OCI-LY1 (cell line): ENCODE data around the gene OR4D10.
A peak's percentile ranks its signal among the peaks of the same experiment; 100 is the strongest.

ENCODE experiments used
- H2AFZ ChIP-seq: fragments of 200-600 bp; sonication (generic), shearing (Covaris generic); 2 replicates; pipeline ENCODE4 v1.6.0; 2014; ENCODE audit warnings: antibody characterized with exemption, mild to moderate bottlenecking, low read length
- H3F3A ChIP-seq: fragments of 200-600 bp; sonication (generic), shearing (Covaris generic); 2 replicates; pipeline ENCODE4 v1.6.0; 2014; ENCODE audit warnings: mild to moderate bottlenecking, antibody characterized with exemption, low read length, moderate library complexity; ENCODE audit not compliant: insufficient read depth
- H3K27ac ChIP-seq: fragments of 200-600 bp; sonication (generic); 2 replicates; pipeline ENCODE4 v1.5.1; 2014; ENCODE audit warnings: low read length, mixed run types, mild to moderate bottlenecking, low read depth; ENCODE audit not compliant: poor library complexity, severe bottlenecking
- H3K27me3 ChIP-seq: fragments of 200-600 bp; sonication (generic); 2 replicates; pipeline ENCODE4 v1.6.0; 2014; ENCODE audit warnings: antibody characterized with exemption, mild to moderate bottlenecking, low read length, moderate library complexity; ENCODE audit not compliant: insufficient read depth
- H3K36me3 ChIP-seq: fragments of 200-600 bp; sonication (generic); 2 replicates; pipeline ENCODE4 v1.6.1; 2014; ENCODE audit warnings: mild to moderate bottlenecking, antibody characterized with exemption, low read length, moderate library complexity, mixed read lengths; ENCODE audit not compliant: insufficient read depth
- H3K4me1 ChIP-seq: fragments of 200-600 bp; sonication (generic); 2 replicates; pipeline ENCODE4 v1.5.1; 2014; ENCODE audit warnings: mild to moderate bottlenecking, low read length, moderate library complexity; ENCODE audit not compliant: insufficient read depth, severe bottlenecking
- H3K4me2 ChIP-seq: fragments of 200-600 bp; sonication (generic), shearing (Covaris generic); 2 replicates; pipeline ENCODE4 v1.6.1; 2014; ENCODE audit warnings: low read length
- H3K4me3 ChIP-seq: fragments of 200-600 bp; sonication (generic); 2 replicates; pipeline ENCODE4 v1.5.1; 2014; ENCODE audit warnings: low read length, low read depth, mild to moderate bottlenecking, mixed read lengths; ENCODE audit not compliant: poor library complexity, severe bottlenecking
- H3K79me2 ChIP-seq: fragments of 200-600 bp; shearing (Covaris generic); 2 replicates; pipeline ENCODE4 v1.6.1; 2016; ENCODE audit warnings: mixed run types, low read length, mixed read lengths; ENCODE audit not compliant: insufficient read depth
- H3K9ac ChIP-seq: fragments of 200-600 bp; sonication (generic), shearing (Covaris generic); 2 replicates; pipeline ENCODE4 v1.6.1; 2014; ENCODE audit warnings: mild to moderate bottlenecking, low read length, mixed read lengths
- H3K9me2 ChIP-seq: fragments of 200-600 bp; sonication (generic), shearing (Covaris generic); 2 replicates; pipeline ENCODE4 v1.6.1; 2014; ENCODE audit warnings: low read depth, mild to moderate bottlenecking, low read length, mixed read lengths
- H3K9me3 ChIP-seq: fragments of 200-600 bp; shearing (Covaris generic); 2 replicates; pipeline ENCODE4 v1.6.1; 2014; ENCODE audit warnings: low read length, mixed read lengths
- H4K20me1 ChIP-seq: fragments of 200-600 bp; sonication (generic), shearing (Covaris generic); 2 replicates; pipeline ENCODE4 v1.6.0; 2016; ENCODE audit warnings: mild to moderate bottlenecking, low read length; ENCODE audit not compliant: insufficient read depth
- CTCF ChIP-seq: fragments of 200-600 bp; sonication (generic), shearing (Covaris generic); IDR thresholded peaks from 2 replicates; pipeline ENCODE4 v1.5.1; 2017; ENCODE audit warnings: mild to moderate bottlenecking, antibody characterized with exemption, low read length, moderate library complexity, mixed read lengths
- EZH2 ChIP-seq: fragments of 200-600 bp; sonication (generic), shearing (Covaris generic); IDR thresholded peaks from 2 replicates; pipeline ENCODE4 v1.8.0; 2017; ENCODE audit warnings: borderline replicate concordance, mixed run types, mild to moderate bottlenecking, antibody characterized with exemption, low read length, moderate library complexity, mixed read lengths

The OR4D10 gene

GRCh38 chr11:59426361-59427067 lies 46.6 kb upstream of the OR4D10 start, which contains the start of gene OR5A2:
Gene OR5A2 (minus strand): TSS chr11:59426413. CDS start chr11:59422953, 3,460 bp downstream.
- Histone ChIP-seq H3K9ac (no peak within 1 kb of the TSS), H3K27ac (no peak within 1 kb of the TSS), H3F3A (no peaks in the 10 kb centered on the region), H2AFZ (no peak within 1 kb of the TSS), H3K9me2 (no peaks in the 10 kb centered on the region), H4K20me1 (no peaks in the 10 kb centered on the region), H3K9me3 (no peaks in the 10 kb centered on the region), H3K4me2 (no peak within 1 kb of the TSS), H3K4me1 (no peaks in the 10 kb centered on the region), H3K36me3 (no peaks in the 10 kb centered on the region), H3K79me2 (no peaks in the 10 kb centered on the region), H3K27me3 (no peaks in the 10 kb centered on the region), H3K4me3 (no peak within 1 kb of the TSS)
- TF ChIP-seq EZH2 (no peak), CTCF (no peak)

GRCh38 chr11:59427068-59427382 lies 46.1 kb upstream of the OR4D10 start:
- Histone ChIP-seq H3K4me2 (no peak overlapping the region), H3K4me1 (no peaks in the 10 kb centered on the region)

GRCh38 chr11:59429924-59430516 lies 43.1 kb upstream of the OR4D10 start:
- H3K4me3 ChIP-seq = no peak overlapping the region
- TF ChIP-seq EZH2 = no peak
- peak; percentile 81 for TF ChIP-seq CTCF
- H3K9me3 ChIP-seq = no peaks in the 10 kb centered on the region
- no peak overlapping the region for H3K4me2 ChIP-seq
- no peaks in the 10 kb centered on the region for H3K9me2 ChIP-seq
- H3K79me2 ChIP-seq = no peaks in the 10 kb centered on the region
- no peaks in the 10 kb centered on the region for H3K36me3 ChIP-seq
- H3F3A ChIP-seq = no peaks in the 10 kb centered on the region
- no peak overlapping the region for H2AFZ ChIP-seq
- no peaks in the 10 kb centered on the region for H4K20me1 ChIP-seq
- no peaks in the 10 kb centered on the region for H3K4me1 ChIP-seq
- H3K27ac ChIP-seq = no peak overlapping the region
- no peak overlapping the region for H3K9ac ChIP-seq
- H3K27me3 ChIP-seq = no peaks in the 10 kb centered on the region

More at GRCh38 chr11:59427068-59427382, 46.1 kb upstream of the OR4D10 start:
- no peaks in the 10 kb centered on the region for H3K9me2 ChIP-seq
- H3F3A ChIP-seq = no peaks in the 10 kb centered on the region
- H3K79me2 ChIP-seq = no peaks in the 10 kb centered on the region
- no peak overlapping the region for H3K4me3 ChIP-seq
- no peaks in the 10 kb centered on the region for H3K27me3 ChIP-seq
- H3K36me3 ChIP-seq = no peaks in the 10 kb centered on the region
- H4K20me1 ChIP-seq = no peaks in the 10 kb centered on the region
- no peak for TF ChIP-seq EZH2
- TF ChIP-seq CTCF = no peak
- no peak overlapping the region for H3K27ac ChIP-seq
- H3K9ac ChIP-seq = no peak overlapping the region
- H2AFZ ChIP-seq = no peak overlapping the region
- H3K9me3 ChIP-seq = no peaks in the 10 kb centered on the region
